ENCODE results near the gene BACH1. TPM values are rescaled to one million over a fixed set of nuclear protein-coding genes. Genes with fewer than 3 reads are reported as not detected.
A peak's percentile ranks its signal among the peaks of the same experiment; 100 is the strongest.

The BACH1 gene
- total and polyA plus RNA-seq, 10 of the 15 experiments (the other 5 are each of a cell fraction or from before 2014, with no cell fraction given), result 3.2 to 25.7 (median 10.5) TPM

DNA sequence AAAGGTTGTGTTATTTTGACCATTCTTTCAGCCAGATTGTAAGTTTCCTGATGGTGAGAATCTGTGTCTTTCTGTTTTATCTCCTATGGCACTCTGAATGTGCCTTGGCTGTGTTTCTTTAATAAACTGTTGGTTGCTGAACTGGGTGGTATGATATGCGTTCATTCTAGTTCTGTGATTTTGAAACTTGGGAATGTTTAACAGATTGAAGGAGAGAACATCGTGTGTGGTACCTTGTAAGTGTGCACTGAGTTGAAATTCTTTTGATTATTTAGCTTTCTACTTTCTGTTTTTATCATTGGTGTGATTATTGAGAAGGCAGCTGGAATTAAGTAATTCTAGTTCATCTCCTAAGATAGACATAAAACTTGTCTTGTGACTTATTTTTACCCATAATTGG, 4.6 kb downstream of the BACH1 start (continued):
- TF ChIP-seq, protein P1, sequence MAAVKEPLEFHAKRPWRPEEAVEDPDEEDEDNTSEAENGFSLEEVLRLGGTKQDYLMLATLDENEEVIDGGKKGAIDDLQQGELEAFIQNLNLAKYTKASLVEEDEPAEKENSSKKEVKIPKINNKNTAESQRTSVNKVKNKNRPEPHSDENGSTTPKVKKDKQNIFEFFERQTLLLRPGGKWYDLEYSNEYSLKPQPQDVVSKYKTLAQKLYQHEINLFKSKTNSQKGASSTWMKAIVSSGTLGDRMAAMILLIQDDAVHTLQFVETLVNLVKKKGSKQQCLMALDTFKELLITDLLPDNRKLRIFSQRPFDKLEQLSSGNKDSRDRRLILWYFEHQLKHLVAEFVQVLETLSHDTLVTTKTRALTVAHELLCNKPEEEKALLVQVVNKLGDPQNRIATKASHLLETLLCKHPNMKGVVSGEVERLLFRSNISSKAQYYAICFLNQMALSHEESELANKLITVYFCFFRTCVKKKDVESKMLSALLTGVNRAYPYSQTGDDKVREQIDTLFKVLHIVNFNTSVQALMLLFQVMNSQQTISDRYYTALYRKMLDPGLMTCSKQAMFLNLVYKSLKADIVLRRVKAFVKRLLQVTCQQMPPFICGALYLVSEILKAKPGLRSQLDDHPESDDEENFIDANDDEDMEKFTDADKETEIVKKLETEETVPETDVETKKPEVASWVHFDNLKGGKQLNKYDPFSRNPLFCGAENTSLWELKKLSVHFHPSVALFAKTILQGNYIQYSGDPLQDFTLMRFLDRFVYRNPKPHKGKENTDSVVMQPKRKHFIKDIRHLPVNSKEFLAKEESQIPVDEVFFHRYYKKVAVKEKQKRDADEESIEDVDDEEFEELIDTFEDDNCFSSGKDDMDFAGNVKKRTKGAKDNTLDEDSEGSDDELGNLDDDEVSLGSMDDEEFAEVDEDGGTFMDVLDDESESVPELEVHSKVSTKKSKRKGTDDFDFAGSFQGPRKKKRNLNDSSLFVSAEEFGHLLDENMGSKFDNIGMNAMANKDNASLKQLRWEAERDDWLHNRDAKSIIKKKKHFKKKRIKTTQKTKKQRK (IDR thresholded peaks at IDR 0.05; ENCODE audit: low read depth, low read length), result no peak
- no peak for TF ChIP-seq SP1 (IDR thresholded peaks at IDR 0.05; ENCODE audit: low read depth, low read length)
- no peak for TF ChIP-seq NFYB (IDR thresholded peaks at IDR 0.05; ENCODE audit: insufficient read depth, low read depth, low read length)

DNA sequence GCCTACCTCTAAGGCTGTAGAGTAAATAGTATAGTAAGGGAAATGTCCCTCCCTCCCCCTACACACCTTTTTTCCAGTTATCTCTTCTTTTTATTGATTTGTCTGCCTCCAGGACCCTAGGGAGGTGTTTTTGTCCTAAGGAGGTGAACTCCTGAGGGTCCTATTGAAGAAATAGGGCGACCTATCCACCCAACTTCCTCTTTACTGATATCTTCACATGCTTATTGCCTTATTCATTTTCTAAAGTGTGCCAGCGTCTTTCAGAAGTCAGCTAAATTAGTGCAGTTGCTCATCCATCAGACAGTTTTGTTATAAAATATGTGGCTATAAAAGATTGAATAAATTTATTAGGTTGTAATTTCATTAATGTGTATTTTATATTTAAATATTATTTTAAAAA, 5.9 kb downstream of the BACH1 start:
- SMC1A ChIA-PET (ENCODE audit: uncharacterized antibody, unreplicated experiment), result interaction anchor here (0.8 to 17.9 kb wide), 6 partner anchors 9 to 224 kb away, joined by 3 to 297 read pairs (median 12); no protein-coding TSS in a partner anchor
- ATAC-seq (no peak), DNase-seq (ENCODE audit: low read depth, low spot score) (no peak), FAIRE-seq (no peak)
- H3K27ac ChIP-seq (ENCODE audit: control insufficient read depth, insufficient read depth), result peak overlapping the region; percentile 73
- H3K36me3 ChIP-seq (ENCODE audit: control insufficient read depth in 2 of 2, insufficient read depth in 2 of 2, low read length in 1 of 2), result 0 out of 4 replicates have a peak, but pooled peaks cover 0 to 6% of the 10 kb centered on the region in 2 experiments
- in situ Hi-C loops (cut with MboI) (no loop called here), intact Hi-C loops (cut with micrococcal nuclease; ENCODE audit: unreplicated experiment) (loop anchor here (5.0 to 10.0 kb wide), 2 partner anchors 182 to 310 kb away; partner anchors contain the start of gene LTN1)
- no peaks in the 10 kb centered on the region; the same call in 2 of the 3 replicates for H3K9me3 ChIP-seq (replicated peaks; ENCODE audit: control insufficient read depth, insufficient read depth, low read length)
- H3K9ac ChIP-seq (ENCODE audit: control insufficient read depth, insufficient read depth, low read length), result no peak overlapping the region
- RAD21 ChIA-PET (ENCODE audit: unreplicated experiment), result interaction anchor here (0.7 to 16.3 kb wide), 5 partner anchors 9 to 183 kb away, joined by 3 to 257 read pairs (median 3); no protein-coding TSS in a partner anchor
- CTCF ChIA-PET, result interaction anchor here (0.7 to 13.2 kb wide), 3 partner anchors 40 to 283 kb away, joined by 3 to 157 read pairs (median 3); no protein-coding TSS in a partner anchor
- H3K4me3 ChIP-seq, result peak overlapping the region; percentile 44; the same call in 1 of the 2 replicates
- peaks cover 99% of the 10 kb centered on the region for H3K79me2 ChIP-seq (ENCODE audit: control insufficient read depth, insufficient read depth, low read length)
- peaks cover 25% of the 10 kb centered on the region for H3K4me1 ChIP-seq (ENCODE audit: control insufficient read depth, insufficient read depth, low read length)
- peak; percentile 38; the same call in 1 of the 2 replicates for TF ChIP-seq SPI1 (IDR thresholded peaks at IDR 0.05; ENCODE audit: borderline replicate concordance, insufficient read depth, low read depth, low read length)
- TF ChIP-seq, protein P2, sequence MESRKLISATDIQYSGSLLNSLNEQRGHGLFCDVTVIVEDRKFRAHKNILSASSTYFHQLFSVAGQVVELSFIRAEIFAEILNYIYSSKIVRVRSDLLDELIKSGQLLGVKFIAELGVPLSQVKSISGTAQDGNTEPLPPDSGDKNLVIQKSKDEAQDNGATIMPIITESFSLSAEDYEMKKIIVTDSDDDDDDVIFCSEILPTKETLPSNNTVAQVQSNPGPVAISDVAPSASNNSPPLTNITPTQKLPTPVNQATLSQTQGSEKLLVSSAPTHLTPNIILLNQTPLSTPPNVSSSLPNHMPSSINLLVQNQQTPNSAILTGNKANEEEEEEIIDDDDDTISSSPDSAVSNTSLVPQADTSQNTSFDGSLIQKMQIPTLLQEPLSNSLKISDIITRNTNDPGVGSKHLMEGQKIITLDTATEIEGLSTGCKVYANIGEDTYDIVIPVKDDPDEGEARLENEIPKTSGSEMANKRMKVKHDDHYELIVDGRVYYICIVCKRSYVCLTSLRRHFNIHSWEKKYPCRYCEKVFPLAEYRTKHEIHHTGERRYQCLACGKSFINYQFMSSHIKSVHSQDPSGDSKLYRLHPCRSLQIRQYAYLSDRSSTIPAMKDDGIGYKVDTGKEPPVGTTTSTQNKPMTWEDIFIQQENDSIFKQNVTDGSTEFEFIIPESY (IDR thresholded peaks at IDR 0.05), result no peak
- peaks cover 2% of the 10 kb centered on the region; the same call in 1 of the 2 replicates for H4K20me1 ChIP-seq (ENCODE audit: control insufficient read depth, insufficient read depth)
- BruUV-seq (replicated peaks), result no TSS peak
- H3K4me2 ChIP-seq (ENCODE audit: control insufficient read depth, insufficient read depth), result peak overlapping the region; percentile 44; the same call in 1 of the 2 replicates
- no peaks in the 10 kb centered on the region for H3K27me3 ChIP-seq (replicated peaks in 1 of 2; ENCODE audit: control insufficient read depth in 2 of 2, insufficient read depth in 2 of 2, low read length in 1 of 2)
- POLR2A ChIA-PET, result interaction anchor here (0.9 to 1.2 kb wide), 2 partner anchors 71 to 107 kb away, joined by 5 to 6 read pairs; no protein-coding TSS in a partner anchor
- no peak overlapping the region for H2AFZ ChIP-seq (ENCODE audit: control insufficient read depth, low read depth, low read length)
- WGBS (ENCODE audit: insufficient coverage, insufficient replicate concordance, low lambda C conversion rate, missing lambda C conversion rate), result 69% methylated on average over 2 of the region's 2 CpGs

Measured in GM12878 (cell line).